Hippocampal formation (tissue), 2 donors: ENCODE results near the gene RNF19B.
"Not testable (repeated sequence)": the region's sequence is repeated elsewhere in the genome, so short reads cannot be mapped to it uniquely, and the experiment has no call there.

Experiments used
- DNase-seq, 2 donors: peaks; one replicate each; lab custom pipeline; 2025; lab: John Stamatoyannopoulos, UW

The RNF19B gene

GRCh38 chr1:32964461-32965250, at the start of gene RNF19B:
RNF19B (minus strand) TSS chr1:32964809; CDS start chr1:32964685, 124 bp downstream.
- peak; percentile 92 to 93 for DNase-seq

GRCh38 chr1:33013791-33014190, 49.2 kb upstream of the RNF19B start:
- DNase-seq, result no peak

GRCh38 chr1:33012165-33012564, 47.6 kb upstream of the RNF19B start:
- no peak for DNase-seq

- no peak for DNase-seq
These were observed 46.5 kb upstream of the RNF19B start for GRCh38 chr1:33010932-33011731.

- no peak for DNase-seq
These were observed 45.0 kb upstream of the RNF19B start for GRCh38 chr1:33009561-33009960.

- no peak for DNase-seq
These were observed 43.7 kb upstream of the RNF19B start for GRCh38 chr1:33008051-33008914.

GRCh38 chr1:33007190-33008050, 42.8 kb upstream of the RNF19B start:
- DNase-seq, result peak in 1 of 2 donors; percentile 48

- no peak for DNase-seq
These were observed 41.3 kb upstream of the RNF19B start for GRCh38 chr1:33005838-33006421.

- DNase-seq, result no peak
These were observed 40.7 kb upstream of the RNF19B start for GRCh38 chr1:33005117-33005837.

GRCh38 chr1:33004613-33005012, 40.0 kb upstream of the RNF19B start:
- no peak for DNase-seq

GRCh38 chr1:33003657-33004056, 39.0 kb upstream of the RNF19B start:
- no peak for DNase-seq

- no peak for DNase-seq
These were observed 37.4 kb upstream of the RNF19B start for GRCh38 chr1:33002006-33002405.

- no peak for DNase-seq
These were observed 36.7 kb upstream of the RNF19B start for GRCh38 chr1:33001282-33001681.

GRCh38 chr1:33000427-33001026, 35.9 kb upstream of the RNF19B start:
- DNase-seq, result no peak

- no peak for DNase-seq
These were observed 34.4 kb upstream of the RNF19B start for GRCh38 chr1:32998997-32999396.

GRCh38 chr1:32998064-32998463, 33.5 kb upstream of the RNF19B start:
- DNase-seq, result no peak

- DNase-seq, result no peak
These were observed 32.8 kb upstream of the RNF19B start for GRCh38 chr1:32997381-32997891.

GRCh38 chr1:32993324-32993636, 28.7 kb upstream of the RNF19B start:
- not testable (repeated sequence) for DNase-seq

GRCh38 chr1:32992489-32993323, 28.1 kb upstream of the RNF19B start:
- peak in 1 of 2 donors; percentile 42 for DNase-seq
